Activated naive CD4-positive, alpha-beta T cell treated with anti-CD3 and anti-CD28 coated beads, Interleukin-2, amount 50 U/mL, for 16 hours (primary cell): ENCODE results near the gene EN2.

Source experiments
- DNase-seq: peaks from one replicate; pipeline ENCODE4 v3.0.0-alpha.2; 2020

EN2 gene

GRCh38 chr7:155458111-155458877 is at the start of gene EN2:
TSS of gene EN2 (plus strand) at chr7:155458129. CDS start at chr7:155458378, 249 bp downstream.
- DNase-seq = no peak

GRCh38 chr7:155408651-155409586 is 49.0 kb upstream of the EN2 start:
- no peak for DNase-seq

GRCh38 chr7:155409980-155410379 is 47.9 kb upstream of the EN2 start:
- no peak for DNase-seq

GRCh38 chr7:155410431-155410830 is 47.5 kb upstream of the EN2 start:
- DNase-seq = no peak

- DNase-seq = no peak
Observed at GRCh38 chr7:155411718-155412415, 46.1 kb upstream of the EN2 start.

GRCh38 chr7:155412416-155413253 is 45.3 kb upstream of the EN2 start:
- peak; percentile 48 for DNase-seq

GRCh38 chr7:155414547-155415492 is 43.1 kb upstream of the EN2 start:
- no peak for DNase-seq

GRCh38 chr7:155416646-155417380 is 41.1 kb upstream of the EN2 start:
- DNase-seq = no peak

GRCh38 chr7:155418304-155418703 is 39.6 kb upstream of the EN2 start:
- DNase-seq = no peak

GRCh38 chr7:155418941-155419755 is 38.8 kb upstream of the EN2 start:
- no peak for DNase-seq

GRCh38 chr7:155420116-155420515 is 37.8 kb upstream of the EN2 start:
- DNase-seq = no peak

- DNase-seq = no peak
Observed at GRCh38 chr7:155422151-155422550, 35.8 kb upstream of the EN2 start.

- no peak for DNase-seq
Observed at GRCh38 chr7:155422599-155423336, 35.2 kb upstream of the EN2 start.

GRCh38 chr7:155423337-155424285 is 34.3 kb upstream of the EN2 start:
- DNase-seq = no peak

- no peak for DNase-seq
Observed at GRCh38 chr7:155424301-155425010, 33.5 kb upstream of the EN2 start.

GRCh38 chr7:155425011-155425340 is 33.0 kb upstream of the EN2 start:
- DNase-seq = no peak

GRCh38 chr7:155425887-155426286 is 32.0 kb upstream of the EN2 start:
- no peak for DNase-seq
